GM18907 (cell line): ENCODE results near the gene GOSR1.
"Not testable (repeated sequence)": the region's sequence is repeated elsewhere in the genome, so short reads cannot be mapped to it uniquely, and the experiment has no call there.

Experiments used
- ATAC-seq: cut with Tn5 transposase; IDR thresholded peaks from one replicate; pipeline ENCODE4 v1.9.1; 2021; ENCODE audit warnings: mild to moderate bottlenecking, moderate library complexity; ENCODE audit not compliant: unreplicated experiment

The GOSR1 gene

GRCh38 chr17:30477083-30477773 lies at the start of gene GOSR1:
GOSR1 (plus strand) TSS chr17:30477408; CDS start chr17:30477434, 26 bp downstream.
- ATAC-seq, result peak; percentile 92

DNA sequence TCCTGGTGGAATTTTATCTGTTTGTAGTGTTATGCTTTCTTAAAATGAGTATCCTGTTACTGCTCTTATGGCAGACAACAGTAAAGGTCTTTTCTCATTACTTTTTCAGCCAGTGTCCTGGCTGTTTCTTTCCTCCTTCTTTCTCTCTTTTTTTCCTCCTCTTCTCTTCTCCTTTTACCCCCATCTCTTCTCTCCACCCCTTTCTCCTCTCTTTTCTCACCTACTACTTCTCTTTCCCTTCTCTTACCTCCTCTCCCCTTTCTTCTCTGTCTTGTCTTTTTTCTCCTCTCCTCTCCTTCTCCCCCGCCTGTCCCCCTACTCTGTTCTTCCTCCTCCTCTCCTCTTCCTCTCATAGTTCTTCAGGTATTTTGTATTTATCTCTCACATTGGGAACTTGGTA lies 49.6 kb upstream of the GOSR1 start:
- no peak for ATAC-seq

DNA sequence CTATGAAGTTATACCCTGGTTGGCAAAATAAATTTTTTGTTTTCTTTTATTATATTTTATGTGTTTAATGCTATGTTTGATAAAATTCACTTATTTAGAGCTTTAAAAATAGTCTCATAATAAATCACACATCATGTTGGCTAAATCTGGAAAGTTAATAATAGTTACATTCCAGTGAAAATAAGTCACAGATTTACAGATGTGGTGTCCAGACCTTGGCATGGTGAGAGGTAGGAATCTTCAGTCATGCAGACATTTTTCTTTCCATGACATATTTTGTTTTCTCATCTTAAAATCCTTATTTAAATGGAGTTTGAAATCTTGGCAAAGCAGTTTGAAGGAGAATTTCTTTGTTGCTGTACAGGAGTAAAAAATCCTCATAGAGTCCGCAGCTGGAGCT lies 48.1 kb upstream of the GOSR1 start:
- no peak for ATAC-seq

DNA sequence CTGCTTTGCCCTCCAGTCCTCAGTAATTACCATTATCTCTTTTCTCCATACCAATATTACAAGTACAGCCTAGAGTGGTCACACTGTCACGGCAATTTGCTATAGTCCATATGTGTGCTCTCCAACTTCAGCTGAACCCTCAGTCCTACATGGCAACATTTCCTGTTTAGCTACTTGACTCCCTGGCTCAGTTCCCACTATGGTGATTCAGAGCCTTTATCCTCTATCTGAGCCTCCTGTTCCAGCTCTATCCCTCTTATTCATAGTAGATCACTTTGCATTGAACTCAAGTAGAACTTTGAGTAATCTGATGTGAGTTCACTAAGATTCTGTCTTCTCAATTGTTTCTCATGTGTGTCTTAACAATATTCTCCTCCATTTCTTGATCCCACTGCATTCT lies 43.7 kb upstream of the GOSR1 start:
- no peak for ATAC-seq

GRCh38 chr17:30436729-30437128 lies 40.5 kb upstream of the GOSR1 start:
- no peak for ATAC-seq

GRCh38 chr17:30443721-30444120 lies 33.5 kb upstream of the GOSR1 start:
- ATAC-seq, result no peak

- not testable (repeated sequence) for ATAC-seq
Observed at GRCh38 chr17:30446640-30447039, 30.6 kb upstream of the GOSR1 start.

DNA sequence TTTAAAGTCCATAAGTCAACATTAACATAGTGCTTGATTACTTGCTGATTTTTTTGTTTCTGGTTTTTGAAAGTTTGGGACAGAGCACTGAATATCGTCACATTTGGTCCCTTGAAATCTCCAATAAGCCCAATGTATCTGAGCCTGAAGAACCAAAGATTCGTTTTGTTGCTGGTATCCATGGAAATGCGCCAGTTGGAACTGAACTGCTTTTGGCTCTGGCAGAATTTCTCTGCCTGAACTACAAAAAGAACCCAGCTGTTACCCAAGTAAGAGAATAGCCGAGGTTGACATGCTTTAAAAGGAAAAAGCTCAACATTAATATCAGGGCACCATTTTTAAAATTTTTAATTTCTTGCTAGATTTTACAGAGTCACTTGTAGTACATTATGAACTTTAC lies 27.7 kb upstream of the GOSR1 start:
- ATAC-seq, result no peak

DNA sequence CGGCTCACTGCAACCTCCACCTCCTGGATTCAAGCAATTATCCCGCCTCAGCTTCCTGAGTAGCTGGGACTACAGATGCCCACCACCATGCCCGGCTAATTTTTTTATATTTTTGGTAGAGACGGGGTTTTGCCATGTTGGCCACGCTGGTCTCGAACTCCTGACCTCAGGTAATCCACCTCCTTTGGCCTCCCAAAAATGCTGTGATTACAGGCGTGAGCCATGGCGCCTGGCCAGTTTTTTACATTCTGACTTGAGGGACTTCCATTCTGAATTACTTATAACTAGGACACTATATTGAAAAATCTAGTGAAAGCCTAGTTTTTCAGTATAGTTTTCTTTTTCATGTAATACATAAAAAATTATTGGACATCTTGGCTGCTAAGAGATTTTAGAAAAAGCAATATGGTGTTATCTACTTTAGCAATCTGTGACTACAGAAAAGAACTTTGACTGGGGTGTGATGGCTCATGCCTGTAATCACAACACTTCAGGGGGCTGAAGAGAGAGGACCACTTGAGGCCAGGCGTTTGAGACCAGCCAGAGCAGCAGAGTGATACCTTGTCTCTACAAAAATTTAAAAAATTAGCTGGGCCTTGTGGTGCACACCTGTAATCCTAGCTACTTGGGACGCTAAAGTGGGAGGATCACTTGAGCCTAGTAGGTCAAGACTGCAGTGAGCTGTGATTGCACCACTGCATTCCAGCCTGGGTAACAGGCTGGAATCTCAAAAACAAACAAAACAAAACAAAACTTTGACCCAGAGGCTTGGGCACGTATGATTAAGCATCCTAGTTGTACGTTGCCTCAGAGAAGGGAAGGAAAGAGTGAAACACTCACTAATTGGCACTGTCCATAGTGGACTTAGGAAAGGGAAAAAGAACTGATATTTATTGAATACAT lies 26.8 kb upstream of the GOSR1 start:
- no peak for ATAC-seq

GRCh38 chr17:30454635-30455034 lies 22.6 kb upstream of the GOSR1 start:
- no peak for ATAC-seq

GRCh38 chr17:30458371-30458770 lies 18.8 kb upstream of the GOSR1 start:
- ATAC-seq, result no peak

- ATAC-seq, result not testable (repeated sequence)
Observed at GRCh38 chr17:30458797-30459413, 18.3 kb upstream of the GOSR1 start.

GRCh38 chr17:30468465-30468864 lies 8.7 kb upstream of the GOSR1 start:
- no peak for ATAC-seq

GRCh38 chr17:30472238-30472890 lies 4.8 kb upstream of the GOSR1 start:
- no peak for ATAC-seq

DNA sequence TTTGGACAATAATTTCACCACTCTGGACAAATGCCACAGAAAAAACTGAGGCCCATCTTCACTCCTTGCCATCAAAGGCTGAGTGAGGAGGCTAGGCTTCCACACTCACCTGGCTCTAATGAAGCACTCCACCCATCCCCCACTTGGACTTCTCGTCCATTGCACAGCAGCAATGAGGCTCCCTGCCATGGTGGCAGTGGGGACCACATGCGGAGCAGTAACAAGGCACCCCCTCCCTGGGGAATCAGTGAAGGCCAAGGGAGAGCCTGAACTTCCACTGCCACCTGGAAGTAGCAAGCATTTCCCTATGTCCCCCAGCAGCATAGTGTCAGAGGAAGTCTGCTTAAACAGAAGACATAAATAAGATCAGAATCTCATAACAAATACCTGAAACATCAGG lies 2.0 kb upstream of the GOSR1 start:
- no peak for ATAC-seq

GRCh38 chr17:30476726-30477082 lies 504 bp upstream of the GOSR1 start:
- peak; percentile 28 for ATAC-seq

GRCh38 chr17:30477774-30478115 lies 537 bp downstream of the GOSR1 start:
- peak; percentile 10 for ATAC-seq

DNA sequence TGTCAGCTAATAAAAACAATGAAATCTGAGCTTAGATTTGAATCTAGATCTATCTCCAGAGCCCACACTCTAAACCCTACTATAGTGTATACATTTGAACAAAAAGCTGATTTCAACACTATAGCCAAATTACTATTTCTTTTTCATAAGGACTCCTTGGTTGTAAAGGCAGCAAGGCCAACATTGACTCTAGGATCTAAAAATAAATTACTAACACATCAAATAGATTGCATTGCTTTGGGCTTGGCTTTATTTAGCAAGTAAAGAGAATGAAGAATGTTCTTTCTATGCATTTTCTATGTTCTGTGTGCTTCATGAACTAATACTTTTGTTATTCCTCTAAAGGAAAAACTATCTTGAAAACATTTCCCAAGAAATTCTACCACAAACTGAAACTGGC lies 5.3 kb downstream of the GOSR1 start:
- ATAC-seq, result no peak

- ATAC-seq, result no peak
Observed at GRCh38 chr17:30483159-30483558, 6.0 kb downstream of the GOSR1 start.

DNA sequence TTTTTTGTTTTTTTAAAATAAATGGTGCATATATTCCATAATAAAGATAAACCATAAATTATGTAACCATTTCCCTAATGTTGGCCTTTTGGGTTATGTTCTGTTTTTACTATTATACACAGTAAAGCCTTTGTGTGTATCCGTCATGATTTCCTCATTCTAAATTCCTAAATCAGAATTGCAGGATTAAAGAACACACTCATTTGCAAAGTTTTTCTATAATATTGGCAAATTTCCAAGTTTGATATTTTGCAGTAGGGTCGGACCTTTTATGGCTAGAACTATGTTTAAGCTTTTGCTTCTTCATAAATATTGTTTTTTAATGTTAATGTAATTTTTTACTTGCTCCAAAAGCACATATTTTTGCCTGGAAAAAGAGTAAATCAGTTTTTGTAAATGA lies 16.6 kb downstream of the GOSR1 start:
- no peak for ATAC-seq

DNA sequence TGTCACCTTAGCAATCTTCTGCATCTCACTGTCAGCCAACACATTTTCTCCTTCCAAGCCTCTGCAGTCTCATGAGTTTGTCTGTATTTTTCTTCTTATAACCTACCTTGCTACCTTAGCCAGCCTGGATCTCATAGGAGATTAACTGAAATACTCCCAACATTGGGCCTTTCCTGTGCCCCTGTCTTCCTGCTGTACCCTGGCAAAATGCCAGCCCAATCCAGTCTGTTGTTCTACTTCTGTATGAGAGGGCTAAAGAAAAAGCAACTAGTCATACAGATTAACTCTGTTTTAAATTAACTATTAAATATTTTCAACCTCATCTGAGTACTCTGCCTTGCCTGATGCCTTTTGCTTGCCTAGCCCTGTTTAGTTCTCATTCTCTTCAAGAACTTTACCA lies 18.4 kb downstream of the GOSR1 start:
- no peak for ATAC-seq
